ENCODE data around the gene MPZL1.

The MPZL1 gene

GRCh38 chr1:167744901-167745300 lies 23.1 kb downstream of the MPZL1 start:
- H3K79me2 ChIP-seq (ENCODE audit: control insufficient read depth, low read length) = peaks cover 79% of the 10 kb centered on the region
- no peaks in the 10 kb centered on the region for H3K9me3 ChIP-seq (ENCODE audit: control insufficient read depth, insufficient read depth, low read length)
- no peak overlapping the region for H3K27ac ChIP-seq (ENCODE audit: low read depth, low read length)
- no peak overlapping the region for H3K4me2 ChIP-seq (ENCODE audit: low read length)
- no peaks in the 10 kb centered on the region for H3K27me3 ChIP-seq (ENCODE audit: control insufficient read depth, low read length)
- H3K9me2 ChIP-seq (replicated peaks; ENCODE audit: control insufficient read depth, low read length) = no peaks in the 10 kb centered on the region
- no peak for TF ChIP-seq EZH2phosphoT487 (IDR thresholded peaks at IDR 0.05; ENCODE audit: borderline replicate concordance, low read length)
- TF ChIP-seq CTCF (IDR thresholded peaks at IDR 0.05; ENCODE audit: low read depth, low read length, poor library complexity, severe bottlenecking) = no peak
- no peaks in the 10 kb centered on the region for H4K20me1 ChIP-seq (ENCODE audit: control insufficient read depth, insufficient read depth, low read depth, low read length)
- H3F3A ChIP-seq (ENCODE audit: control insufficient read depth, insufficient read depth) = peaks cover 13% of the 10 kb centered on the region
- peaks cover 57% of the 10 kb centered on the region for H3K4me1 ChIP-seq (ENCODE audit: control insufficient read depth, low read length)
- no peak overlapping the region for H3K4me3 ChIP-seq (ENCODE audit: low read length)
- H3K36me3 ChIP-seq (ENCODE audit: control insufficient read depth, low read length) = no peaks in the 10 kb centered on the region

GRCh38 chr1:167746013-167746672 lies 24.4 kb downstream of the MPZL1 start:
- peak overlapping the region; percentile 92 for H3K4me2 ChIP-seq (ENCODE audit: low read length)
- H3K36me3 ChIP-seq (ENCODE audit: control insufficient read depth, low read length) = no peaks in the 10 kb centered on the region
- H3K4me3 ChIP-seq (ENCODE audit: low read length) = peak overlapping the region; percentile 64
- no peak for TF ChIP-seq CTCF (IDR thresholded peaks at IDR 0.05; ENCODE audit: low read depth, low read length, poor library complexity, severe bottlenecking)
- TF ChIP-seq EZH2phosphoT487 (IDR thresholded peaks at IDR 0.05; ENCODE audit: borderline replicate concordance, low read length) = no peak
- H4K20me1 ChIP-seq (ENCODE audit: control insufficient read depth, insufficient read depth, low read depth, low read length) = no peaks in the 10 kb centered on the region
- peak overlapping the region; percentile 93 for H3K27ac ChIP-seq (ENCODE audit: low read depth, low read length)
- H3K79me2 ChIP-seq (ENCODE audit: control insufficient read depth, low read length) = peaks cover 81% of the 10 kb centered on the region
- H3K4me1 ChIP-seq (ENCODE audit: control insufficient read depth, low read length) = peaks cover 70% of the 10 kb centered on the region
- H3K9me2 ChIP-seq (replicated peaks; ENCODE audit: control insufficient read depth, low read length) = no peaks in the 10 kb centered on the region
- no peaks in the 10 kb centered on the region for H3K9me3 ChIP-seq (ENCODE audit: control insufficient read depth, insufficient read depth, low read length)
- no peaks in the 10 kb centered on the region for H3K27me3 ChIP-seq (ENCODE audit: control insufficient read depth, low read length)
- H3F3A ChIP-seq (ENCODE audit: control insufficient read depth, insufficient read depth) = peaks cover 13% of the 10 kb centered on the region

GRCh38 chr1:167746988-167747655 lies 25.3 kb downstream of the MPZL1 start:
- H3K79me2 ChIP-seq (ENCODE audit: control insufficient read depth, low read length) = peaks cover 80% of the 10 kb centered on the region

More at GRCh38 chr1:167746988-167747655, 25.3 kb downstream of the MPZL1 start:
- H3K27me3 ChIP-seq (ENCODE audit: control insufficient read depth, low read length) = no peaks in the 10 kb centered on the region
- no peaks in the 10 kb centered on the region for H4K20me1 ChIP-seq (ENCODE audit: control insufficient read depth, insufficient read depth, low read depth, low read length)
- peak overlapping the region; percentile 93 for H3K27ac ChIP-seq (ENCODE audit: low read depth, low read length)
- peak overlapping the region; percentile 92 for H3K4me2 ChIP-seq (ENCODE audit: low read length)
- TF ChIP-seq CTCF (IDR thresholded peaks at IDR 0.05; ENCODE audit: low read depth, low read length, poor library complexity, severe bottlenecking) (no peak), EZH2phosphoT487 (IDR thresholded peaks at IDR 0.05; ENCODE audit: borderline replicate concordance, low read length) (no peak)
- peak overlapping the region; percentile 64 for H3K4me3 ChIP-seq (ENCODE audit: low read length)
- no peaks in the 10 kb centered on the region for H3K9me3 ChIP-seq (ENCODE audit: control insufficient read depth, insufficient read depth, low read length)
- peaks cover 13% of the 10 kb centered on the region for H3F3A ChIP-seq (ENCODE audit: control insufficient read depth, insufficient read depth)
- no peaks in the 10 kb centered on the region for H3K9me2 ChIP-seq (replicated peaks; ENCODE audit: control insufficient read depth, low read length)
- peaks cover 77% of the 10 kb centered on the region for H3K4me1 ChIP-seq (ENCODE audit: control insufficient read depth, low read length)
- H3K36me3 ChIP-seq (ENCODE audit: control insufficient read depth, low read length) = no peaks in the 10 kb centered on the region

All from DOHH2 (cell line).